NCI-H345 treated with DMSO at 0.1 percent for 48 hours (cell line): ENCODE data around the gene BAZ1A.
"Not testable (repeated sequence)": the region's sequence is repeated elsewhere in the genome, so short reads cannot be mapped to it uniquely, and the experiment has no call there.

Source experiments
- DNase-seq: peaks from one replicate; lab custom pipeline; 2025; ENCODE audit not compliant: unreplicated experiment; lab: John Stamatoyannopoulos, UW

BAZ1A gene

GRCh38 chr14:34792598-34792997 is 82.6 kb downstream of the BAZ1A start:
- no peak for DNase-seq

- DNase-seq, result no peak
Measured at GRCh38 chr14:34785223-34786006, 89.7 kb downstream of the BAZ1A start.

GRCh38 chr14:34782031-34782430 is 93.1 kb downstream of the BAZ1A start:
- no peak for DNase-seq

GRCh38 chr14:34781242-34781641 is 93.9 kb downstream of the BAZ1A start:
- no peak for DNase-seq

GRCh38 chr14:34780646-34781045 is 94.5 kb downstream of the BAZ1A start:
- DNase-seq, result no peak

GRCh38 chr14:34778744-34779143 is 96.4 kb downstream of the BAZ1A start:
- no peak for DNase-seq

GRCh38 chr14:34776611-34777010 is 98.5 kb downstream of the BAZ1A start:
- no peak for DNase-seq

GRCh38 chr14:34775922-34776321 is 99.2 kb downstream of the BAZ1A start:
- DNase-seq, result no peak

- DNase-seq, result no peak
Measured at GRCh38 chr14:34775342-34775741, 99.8 kb downstream of the BAZ1A start.

- no peak for DNase-seq
Measured at GRCh38 chr14:34770901-34771300, 104.3 kb downstream of the BAZ1A start.

- DNase-seq, result no peak
Measured at GRCh38 chr14:34766606-34767005, 108.6 kb downstream of the BAZ1A start.

- no peak for DNase-seq
Measured at GRCh38 chr14:34766060-34766459, 109.1 kb downstream of the BAZ1A start.

GRCh38 chr14:34755215-34755614 is 119.9 kb downstream of the BAZ1A start:
- no peak for DNase-seq

GRCh38 chr14:34754687-34755086 is 120.5 kb downstream of the BAZ1A start:
- DNase-seq, result no peak

GRCh38 chr14:34750670-34751069 is 124.5 kb downstream of the BAZ1A start:
- DNase-seq, result no peak

GRCh38 chr14:34750233-34750632 is 124.9 kb downstream of the BAZ1A start:
- no peak for DNase-seq

GRCh38 chr14:34749408-34749807 is 125.8 kb downstream of the BAZ1A start:
- DNase-seq, result no peak

- DNase-seq, result no peak
Measured at GRCh38 chr14:34742270-34743115, 132.7 kb downstream of the BAZ1A start.

- DNase-seq, result no peak
Measured at GRCh38 chr14:34741840-34742239, 133.3 kb downstream of the BAZ1A start.

GRCh38 chr14:34740139-34740538 is 135.0 kb downstream of the BAZ1A start:
- DNase-seq, result not testable (repeated sequence)

GRCh38 chr14:34737079-34737478 is 138.1 kb downstream of the BAZ1A start:
- not testable (repeated sequence) for DNase-seq

- no peak for DNase-seq
Measured at GRCh38 chr14:34733245-34733644, 141.9 kb downstream of the BAZ1A start.
